HG02852 (cell line): ENCODE data around the gene EN2.

Source experiments
- ATAC-seq: cut with Tn5 transposase; IDR thresholded peaks from one replicate; pipeline ENCODE4 v1.9.1; 2021; ENCODE audit warnings: mild to moderate bottlenecking, moderate library complexity; ENCODE audit not compliant: unreplicated experiment

EN2 gene

DNA sequence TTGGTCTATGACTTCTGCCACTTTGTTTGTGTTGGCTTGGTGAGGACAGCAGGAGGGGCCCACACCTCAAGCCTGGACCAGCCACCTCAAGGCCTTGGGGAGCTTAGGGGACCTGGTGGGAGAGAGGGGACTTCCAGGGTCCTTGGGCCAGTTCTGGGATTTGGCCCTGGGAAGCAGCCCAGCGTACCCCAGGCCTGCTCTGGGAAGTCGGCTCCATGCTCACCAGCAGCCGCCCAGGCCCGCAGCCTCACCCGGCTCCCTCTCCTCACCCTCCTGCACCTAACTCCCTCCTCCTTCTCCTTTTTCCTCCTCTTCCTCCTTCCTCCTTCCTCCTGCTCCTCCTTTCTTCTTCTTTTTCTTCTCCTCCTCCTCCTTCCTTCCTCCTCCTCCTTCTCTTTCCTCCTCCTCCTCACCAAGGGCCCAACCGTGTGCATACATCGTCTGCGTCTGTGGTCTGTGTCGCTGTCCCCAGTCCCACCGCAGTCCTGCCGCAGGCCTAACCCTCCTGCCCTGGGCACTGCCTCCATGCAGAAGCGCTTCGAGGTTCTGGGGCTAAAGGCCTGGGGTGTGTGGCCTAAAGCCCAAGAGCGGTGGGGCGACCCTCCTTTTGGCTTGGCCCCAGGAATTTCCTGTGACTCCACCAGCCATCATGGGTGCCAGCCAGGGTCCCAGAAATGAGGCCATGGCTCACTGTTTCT, 5.3 kb downstream of the EN2 start:
- no peak for ATAC-seq

DNA sequence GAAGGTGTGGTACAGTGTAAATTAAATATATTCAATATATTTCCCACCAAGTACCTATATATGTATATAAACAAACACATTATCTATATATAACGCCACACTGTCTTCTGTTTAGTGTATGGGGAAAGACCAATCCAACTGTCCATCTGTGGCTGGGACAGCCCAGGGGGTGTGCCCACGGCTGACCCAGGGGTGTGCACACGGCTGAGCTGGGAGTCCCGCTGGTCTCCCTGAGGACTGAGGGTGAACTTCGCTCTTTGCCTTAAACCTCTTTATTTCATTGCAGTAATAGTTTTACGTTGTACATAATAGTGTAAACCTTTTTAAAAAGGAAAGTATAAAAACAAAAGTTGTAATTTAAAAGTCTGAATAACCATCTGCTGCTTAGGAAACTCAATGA, 6.3 kb downstream of the EN2 start:
- ATAC-seq = no peak

DNA sequence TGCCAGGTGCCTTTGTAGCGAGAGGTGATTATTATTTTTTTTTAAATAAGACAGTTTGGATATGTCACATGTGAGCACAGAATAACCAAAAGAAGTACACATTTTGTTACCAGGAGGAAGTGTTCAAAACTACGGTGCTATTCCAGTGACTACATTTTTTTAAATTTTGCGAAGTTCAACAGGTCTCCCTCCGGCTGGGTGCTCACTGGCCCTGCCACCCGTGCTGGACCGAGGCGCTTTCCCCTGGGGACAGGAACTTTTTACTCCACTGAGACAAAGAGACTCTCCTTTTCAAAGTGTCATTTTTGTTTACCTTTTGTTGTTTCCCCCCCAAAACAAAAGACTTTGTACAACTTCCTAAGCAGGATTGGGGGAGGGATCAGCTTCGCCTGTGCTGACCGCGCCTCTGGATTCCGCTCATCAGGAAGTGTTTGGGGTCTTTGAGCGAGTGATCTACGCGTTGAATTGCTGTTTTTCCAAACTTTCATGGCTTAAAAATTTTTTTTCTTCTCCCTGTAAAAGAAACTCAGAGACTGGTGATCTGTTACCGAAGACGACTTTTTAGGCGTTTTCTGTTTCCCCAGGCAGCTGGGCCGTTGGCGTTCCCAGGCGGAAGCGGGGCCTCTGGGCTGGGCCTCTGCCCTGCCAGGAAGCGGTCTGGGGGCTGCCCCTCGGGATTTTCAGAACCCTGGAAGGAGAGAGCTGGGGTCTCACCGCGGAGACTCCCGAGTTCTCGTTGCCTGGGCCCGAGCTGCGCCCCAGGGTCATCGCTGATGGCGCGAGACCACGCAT, 7.2 kb downstream of the EN2 start:
- no peak for ATAC-seq

DNA sequence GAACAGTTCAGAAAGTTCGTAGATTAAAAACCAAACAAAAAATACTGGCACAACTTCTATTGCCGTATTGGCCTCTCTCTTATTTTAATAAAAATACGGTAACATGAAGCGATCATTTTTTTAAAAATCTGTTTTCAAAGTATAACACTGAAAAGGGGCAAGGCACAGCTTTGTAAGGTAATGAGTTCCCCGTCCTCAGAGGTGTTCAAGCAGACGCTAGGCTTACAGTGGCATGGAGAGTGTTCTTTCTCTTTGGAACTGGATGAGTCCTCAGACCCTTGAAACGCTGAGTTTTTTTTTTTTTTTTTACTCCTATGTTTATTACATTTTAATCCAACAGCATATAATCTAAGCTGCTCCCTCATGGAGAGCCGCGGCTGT, 7.8 kb downstream of the EN2 start:
- ATAC-seq = no peak

DNA sequence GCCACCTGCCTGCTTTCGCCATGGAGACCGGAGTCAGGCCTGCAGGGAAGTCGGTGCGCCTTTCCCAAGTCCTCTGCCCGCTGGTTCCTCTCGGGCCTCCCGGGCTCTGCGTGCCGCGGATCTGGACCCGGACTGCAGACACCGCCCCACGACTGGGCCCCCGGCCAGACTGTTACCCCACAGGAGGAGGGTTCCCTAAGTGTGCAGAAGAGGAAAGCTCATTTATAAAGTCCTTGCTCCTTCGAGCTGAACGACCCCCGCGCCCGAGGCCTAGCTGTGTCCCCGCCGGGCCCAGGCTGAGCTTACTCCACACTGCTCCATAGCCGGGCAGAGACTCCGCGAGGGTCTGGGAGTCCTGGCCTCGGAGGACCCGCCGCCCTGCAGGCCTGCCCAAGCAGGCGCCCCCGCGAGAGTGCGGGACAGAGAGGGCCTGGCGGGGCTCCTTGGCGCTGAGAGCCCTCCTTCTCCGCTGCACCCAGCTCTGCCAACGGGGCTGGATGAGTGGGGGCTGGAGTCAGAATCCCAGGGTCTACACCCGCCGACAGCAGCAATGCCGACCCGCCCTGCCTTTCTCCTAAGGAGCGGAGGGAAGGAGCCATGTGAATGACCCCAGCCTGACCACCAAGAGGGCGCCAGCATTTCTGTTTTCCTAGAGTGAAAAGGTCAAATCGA, 8.3 kb downstream of the EN2 start:
- ATAC-seq = no peak

DNA sequence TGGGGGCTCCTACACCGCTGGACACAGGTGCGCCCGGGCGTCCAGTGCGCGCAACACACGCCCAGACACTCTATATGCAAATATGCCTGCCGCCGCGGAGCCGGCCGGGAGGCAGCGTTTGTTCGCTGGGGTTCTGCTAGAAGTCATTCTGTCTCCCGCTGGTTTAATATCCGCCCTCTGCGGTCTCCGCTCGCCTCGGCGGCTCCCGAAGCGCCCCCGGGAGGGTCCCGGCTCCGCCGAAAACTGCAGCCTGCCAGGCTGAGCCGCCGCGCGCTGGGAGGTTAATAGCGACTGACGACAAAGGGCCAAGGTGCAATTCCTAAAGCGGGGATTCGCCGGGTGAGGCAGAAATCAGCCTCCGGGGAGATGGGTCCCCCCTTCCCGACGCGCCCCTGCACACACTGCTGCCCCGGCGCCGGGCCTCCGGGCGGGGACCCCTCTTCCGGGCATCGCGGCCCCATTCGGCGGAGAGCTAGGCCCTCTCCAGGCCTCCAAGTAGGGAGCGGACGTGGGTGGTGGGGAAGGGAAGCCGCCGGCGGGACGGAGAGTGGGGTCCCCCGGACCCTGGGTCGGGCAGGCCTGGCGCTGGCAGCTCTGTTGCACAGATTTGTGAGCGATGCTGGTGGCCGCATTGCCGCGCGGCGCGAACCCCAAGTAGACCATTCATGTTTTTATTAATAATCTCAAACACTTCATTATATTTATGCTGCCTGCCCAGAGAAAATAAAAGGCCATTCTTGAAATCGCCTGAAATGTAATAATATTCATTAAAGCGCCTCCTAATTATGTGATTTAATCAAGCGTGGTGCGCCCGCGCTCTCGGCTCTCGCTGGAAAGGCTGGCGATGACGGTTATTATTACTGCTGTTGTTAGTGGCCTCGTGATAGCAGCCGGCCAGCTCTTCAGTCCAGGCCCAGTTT, 9.1 kb downstream of the EN2 start:
- ATAC-seq = peak; percentile 43

DNA sequence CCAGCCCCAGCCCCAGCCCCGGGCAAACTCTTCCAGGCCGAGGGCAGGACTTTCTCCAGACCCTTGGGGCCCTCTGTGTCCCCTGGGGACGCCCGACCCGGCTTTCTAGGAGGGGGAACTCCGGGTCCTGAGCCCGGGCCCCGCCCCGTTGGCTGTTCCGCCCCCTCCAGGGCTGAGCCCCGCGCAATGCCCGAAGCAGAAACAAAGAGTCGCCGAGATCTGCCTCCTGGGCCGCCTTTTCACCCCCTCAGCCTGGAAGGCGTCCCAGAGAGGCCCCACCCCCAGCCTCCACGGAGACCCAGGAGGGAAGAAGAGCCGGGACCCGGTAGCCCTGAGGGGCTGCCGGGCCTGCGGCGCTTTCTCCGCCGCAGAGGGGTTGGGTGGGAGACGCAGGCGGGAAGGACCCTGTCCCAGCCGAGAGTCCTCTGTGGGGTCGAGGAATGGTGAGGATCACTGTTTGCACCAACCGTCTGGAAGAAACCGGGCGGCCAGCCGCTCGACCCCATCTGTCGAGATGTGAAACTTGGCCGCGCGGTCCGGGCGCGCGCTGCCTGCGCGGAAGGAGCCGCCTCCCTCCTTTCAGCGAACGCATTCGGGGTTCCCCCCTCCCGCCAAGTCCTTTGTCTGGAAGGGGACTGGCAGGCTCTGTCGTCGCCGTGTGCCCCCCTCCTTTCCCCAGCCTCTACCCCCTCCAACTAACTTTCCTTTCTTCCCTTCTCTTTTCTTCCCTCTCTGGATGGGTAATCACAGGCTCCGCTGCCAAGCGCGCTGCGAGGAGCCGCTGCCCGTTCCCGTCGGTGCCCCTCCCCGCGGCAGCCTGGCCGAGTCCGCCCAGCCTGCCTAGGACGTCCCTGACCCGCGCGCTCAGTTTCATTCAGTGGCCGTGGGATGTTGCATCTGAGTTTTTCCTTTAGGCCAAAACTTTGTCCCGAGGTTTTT, 10.2 kb downstream of the EN2 start:
- no peak for ATAC-seq

DNA sequence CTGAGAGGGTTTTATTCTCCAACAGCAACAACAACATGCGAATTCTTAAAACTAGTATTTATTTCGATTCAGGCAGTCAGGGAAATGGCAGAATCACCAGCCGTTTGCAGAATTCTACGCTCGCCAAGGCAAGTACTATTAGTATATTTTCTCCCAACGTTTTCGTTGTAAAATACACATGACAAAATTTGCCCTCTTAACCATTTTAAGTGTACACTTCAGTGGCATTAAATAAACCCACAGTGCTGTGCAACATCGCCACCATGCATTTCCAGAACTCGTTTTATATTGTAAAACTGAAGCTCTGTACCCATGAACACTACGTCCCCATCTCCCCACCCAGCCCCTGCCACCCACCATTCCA, 10.8 kb downstream of the EN2 start:
- no peak for ATAC-seq

DNA sequence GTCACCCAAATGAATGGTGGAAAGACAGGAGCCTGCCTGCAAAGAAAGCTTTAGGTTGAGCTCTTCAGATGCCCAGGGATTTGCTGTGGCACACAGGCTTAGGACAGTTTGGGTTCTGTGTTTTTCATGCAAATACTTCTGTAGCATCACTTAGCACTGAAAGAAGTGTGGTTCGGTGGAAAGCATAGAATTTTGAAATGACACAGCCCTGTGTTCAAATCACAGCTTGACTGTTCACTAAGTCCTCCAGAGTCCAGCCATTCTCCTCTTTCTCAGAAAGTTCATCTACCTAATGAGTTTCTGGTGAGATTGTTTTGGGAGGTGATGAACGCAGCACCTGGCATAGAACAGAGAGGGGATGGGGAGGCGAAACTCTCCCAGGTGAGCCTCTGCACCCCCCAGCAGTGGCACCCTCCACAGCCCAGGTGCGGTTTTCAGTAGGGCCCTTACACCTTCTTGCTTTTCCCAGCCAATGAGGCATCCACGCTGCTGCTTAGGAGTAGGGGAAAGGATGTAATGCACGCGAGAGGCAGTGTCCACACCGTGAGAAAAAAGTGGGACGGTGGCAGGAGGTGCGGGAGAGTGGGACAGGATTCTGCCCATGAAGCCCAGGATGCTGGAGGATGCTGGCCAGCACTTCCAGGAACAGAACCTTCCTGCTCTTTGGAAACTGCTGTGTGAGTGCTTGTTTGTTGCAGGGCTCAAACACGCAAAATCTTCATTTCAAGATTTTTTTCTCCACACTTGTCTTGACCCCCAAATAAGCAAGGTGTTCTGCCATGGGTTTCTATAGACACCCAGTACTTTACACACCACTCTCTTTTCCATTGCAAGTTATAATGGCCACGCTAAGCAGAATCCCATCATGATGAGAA, 11.6 kb downstream of the EN2 start:
- ATAC-seq = no peak

DNA sequence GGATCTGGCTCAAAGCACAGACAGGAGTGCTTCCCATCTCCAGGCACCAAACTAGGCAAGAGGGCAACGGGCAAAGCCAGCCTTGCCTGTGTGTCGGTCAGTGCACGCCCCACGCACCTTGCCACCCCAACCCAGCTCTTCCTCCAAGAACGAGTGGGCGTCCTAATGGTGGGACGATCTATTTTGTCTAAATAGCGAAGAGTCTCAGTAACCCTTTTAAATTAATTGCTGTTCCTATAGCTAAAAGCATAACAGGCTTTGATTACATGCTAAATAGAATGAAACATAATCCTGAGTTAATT, 12.2 kb downstream of the EN2 start:
- ATAC-seq = no peak

DNA sequence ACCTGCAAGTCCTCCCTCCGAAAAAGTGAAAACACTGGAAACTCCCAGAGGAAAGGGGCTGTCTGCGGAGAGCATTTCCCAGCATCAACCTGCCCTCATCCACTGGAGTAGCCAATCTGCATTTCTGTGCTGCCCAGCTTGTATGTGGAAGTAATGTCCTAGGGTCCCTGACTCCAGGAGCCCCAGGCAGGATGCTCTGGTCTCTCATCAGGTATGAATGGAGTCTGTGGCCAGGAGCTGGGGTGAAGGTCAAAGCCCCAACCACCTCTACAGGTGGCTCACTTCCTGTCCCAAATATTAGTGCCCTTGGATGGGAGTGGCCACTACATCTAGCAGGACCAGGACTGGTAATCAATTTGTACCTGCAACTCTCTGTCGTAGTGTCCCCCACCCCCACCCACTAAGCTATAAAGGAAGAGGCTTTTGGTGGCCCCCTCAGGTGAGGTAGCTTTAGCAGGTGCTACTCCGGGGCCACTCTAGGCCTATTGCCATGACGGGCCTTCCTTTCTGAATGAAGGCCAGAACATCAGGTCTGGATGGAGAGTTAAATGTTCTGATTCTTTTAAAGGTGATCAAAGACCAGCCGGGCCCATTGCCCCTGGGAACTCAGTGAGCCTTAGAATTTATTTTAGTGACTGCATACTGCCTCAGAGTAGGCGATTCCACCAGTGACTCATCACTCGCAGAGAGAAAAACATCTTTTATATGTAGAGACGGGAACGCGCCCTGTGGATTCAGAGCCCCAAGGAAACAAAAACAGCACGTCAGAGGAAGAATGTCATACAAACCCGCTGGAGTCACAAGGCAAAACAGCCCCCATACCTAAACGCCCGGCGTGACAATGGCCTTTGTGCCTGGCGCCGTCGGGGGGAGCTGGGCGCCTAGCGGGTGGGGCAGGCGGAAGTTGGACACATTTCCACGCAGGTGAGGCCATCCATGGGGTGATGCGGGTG, 13.0 kb downstream of the EN2 start:
- no peak for ATAC-seq

DNA sequence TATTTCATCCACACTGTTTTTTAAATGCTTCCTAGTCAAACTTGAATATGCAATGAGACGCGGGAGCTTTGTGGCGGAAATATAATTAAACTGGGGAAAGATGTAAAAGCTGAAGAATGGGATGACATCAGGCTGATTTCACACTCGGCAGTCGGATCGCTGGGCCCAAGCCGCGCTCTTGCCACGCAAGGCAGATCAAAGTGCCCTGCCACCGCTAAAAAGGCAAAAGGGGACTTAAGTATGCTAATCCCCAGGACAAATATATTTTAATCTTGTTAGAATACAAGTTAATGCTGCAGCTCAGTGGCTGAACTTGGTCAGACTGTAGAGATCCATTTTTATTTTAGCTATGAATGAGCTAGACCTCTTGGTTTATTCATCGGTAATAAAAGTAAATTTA, 13.8 kb downstream of the EN2 start:
- no peak for ATAC-seq

DNA sequence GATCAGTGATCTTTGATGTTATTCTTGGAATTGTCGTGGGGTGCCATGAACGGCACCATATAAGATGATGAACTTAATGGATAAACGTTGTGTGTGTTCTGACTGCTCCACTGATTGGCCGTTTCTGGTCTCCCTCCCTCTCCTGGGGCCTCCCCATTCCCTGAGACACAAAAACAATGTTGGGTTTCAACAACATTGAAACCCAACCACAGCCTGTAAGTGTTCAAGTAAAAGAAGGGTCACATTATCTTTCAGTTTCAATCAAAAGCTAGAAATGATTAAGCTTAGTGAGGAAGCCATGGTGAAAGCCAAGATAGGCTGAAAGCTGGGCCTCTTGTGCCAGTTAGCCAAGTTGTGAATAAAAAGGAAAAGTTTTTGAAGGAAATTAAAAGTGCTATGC, 19.5 kb downstream of the EN2 start:
- peak; percentile 97 for ATAC-seq

DNA sequence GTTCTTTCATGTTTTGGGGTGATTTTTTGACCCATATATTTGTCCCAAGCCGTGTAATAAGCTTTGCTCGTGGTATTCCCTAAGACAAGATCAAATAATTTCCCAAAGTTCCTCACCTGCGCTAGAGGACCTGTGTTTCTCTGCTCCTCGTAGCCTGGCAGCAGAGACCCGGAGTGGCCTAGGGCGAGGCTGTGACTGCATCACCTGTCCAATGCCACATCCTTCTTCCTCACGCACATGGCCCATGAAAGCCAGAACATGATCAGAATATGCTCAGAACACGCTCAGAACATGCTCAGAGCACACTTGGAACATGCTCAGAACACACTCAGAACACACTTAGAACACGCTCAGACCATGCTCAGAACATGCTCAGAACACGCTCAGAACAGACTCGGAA, 23.8 kb downstream of the EN2 start:
- ATAC-seq = no peak

DNA sequence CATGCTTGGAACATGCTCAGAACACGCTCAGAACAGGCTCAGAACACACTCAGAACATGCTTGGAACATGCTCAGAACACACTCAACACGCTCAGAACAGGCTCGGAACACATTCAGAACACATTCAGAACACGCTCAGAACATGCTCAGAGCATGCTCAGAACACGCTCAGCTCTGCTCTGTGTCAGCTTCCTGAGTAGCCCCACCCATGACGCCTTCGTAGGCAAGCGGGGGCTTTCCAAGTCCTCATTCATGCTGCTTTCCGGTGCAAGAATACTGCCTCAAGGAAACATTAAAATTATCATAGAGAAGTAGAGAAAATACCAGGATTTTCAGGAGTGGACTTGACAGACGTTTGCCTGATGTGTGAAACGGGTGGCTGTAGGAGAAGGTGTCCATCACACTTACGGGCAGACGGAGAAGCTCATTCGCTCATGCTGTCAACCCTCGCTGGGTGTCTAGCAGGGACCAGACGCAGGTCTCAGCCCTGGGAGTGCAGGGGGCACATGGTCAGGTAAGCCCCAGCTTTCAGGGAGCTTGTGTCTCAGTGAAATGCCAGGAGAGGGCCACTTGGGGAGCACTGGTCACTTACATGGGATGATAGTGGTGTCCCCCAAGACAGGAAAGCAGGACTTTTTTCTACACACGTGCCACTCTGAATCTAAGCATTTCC, 24.7 kb downstream of the EN2 start:
- no peak for ATAC-seq

DNA sequence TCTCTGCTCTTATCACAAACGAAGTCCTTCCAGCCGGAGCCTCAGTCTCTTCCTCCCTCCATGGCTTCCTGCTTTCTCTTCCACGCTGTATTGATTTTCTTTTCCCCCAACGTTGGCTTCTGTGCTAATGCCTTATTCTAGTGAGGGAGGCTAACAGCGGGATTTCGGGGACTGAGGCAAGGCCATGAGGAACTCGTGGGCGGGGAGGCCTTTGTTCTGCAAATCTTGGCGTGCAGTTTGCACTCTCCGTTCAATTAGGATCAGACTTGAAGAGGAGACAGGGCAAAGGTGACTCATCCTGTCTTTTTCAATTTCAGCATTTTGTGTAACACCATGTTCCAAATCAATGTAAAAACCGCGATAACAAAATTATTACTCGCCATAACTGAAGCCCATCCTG, 25.3 kb downstream of the EN2 start:
- ATAC-seq = no peak

DNA sequence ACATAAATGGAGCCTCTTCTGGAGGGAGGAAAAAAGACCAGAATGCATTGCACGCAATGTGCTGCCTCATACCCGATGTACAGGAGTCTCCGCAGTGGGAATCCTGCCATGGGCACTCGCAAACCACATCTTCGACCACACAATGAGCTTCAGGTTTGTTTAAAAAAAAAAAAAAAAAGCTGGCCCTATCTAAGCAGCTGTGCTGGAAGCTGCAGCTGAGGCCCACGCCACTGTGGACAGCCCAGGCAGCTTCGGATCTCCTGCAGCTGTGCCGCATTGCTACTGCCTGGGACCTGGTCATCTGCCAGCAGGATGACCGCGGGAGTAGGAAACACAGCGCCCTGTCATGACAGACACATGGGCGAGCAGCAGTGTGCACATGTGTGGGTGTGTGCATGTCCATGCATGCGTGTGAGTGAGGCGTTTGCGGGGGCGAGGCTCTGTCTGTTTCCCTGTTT, 26.0 kb downstream of the EN2 start:
- no peak for ATAC-seq
